ENCODE results near the gene KCNT1. TPM values are rescaled to one million over a fixed set of nuclear protein-coding genes. Genes with fewer than 3 reads are reported as not detected.

The KCNT1 gene
- total RNA-seq, 4 donors from 2014 or later, result 0.28 to 0.52 TPM; not detected in 2

GRCh38 chr9:135711391-135711790 is 9.4 kb downstream of the KCNT1 start:
- no peak overlapping the region for H3K4me3 ChIP-seq
- intact Hi-C loops (cut with DNase I; ENCODE audit: low total_unique reads), result no loop called here
- H3K27me3 ChIP-seq, result peaks cover 0 to 29% of the 10 kb centered on the region in 2 donors

GRCh38 chr9:135711881-135712280 is 9.9 kb downstream of the KCNT1 start:
- no peak overlapping the region for H3K27ac ChIP-seq
- intact Hi-C loops (cut with DNase I; ENCODE audit: low total_unique reads), result no loop called here

More at GRCh38 chr9:135711391-135711790, 9.4 kb downstream of the KCNT1 start:
- no peaks in the 10 kb centered on the region for H3K9me3 ChIP-seq
- TF ChIP-seq, protein P1, sequence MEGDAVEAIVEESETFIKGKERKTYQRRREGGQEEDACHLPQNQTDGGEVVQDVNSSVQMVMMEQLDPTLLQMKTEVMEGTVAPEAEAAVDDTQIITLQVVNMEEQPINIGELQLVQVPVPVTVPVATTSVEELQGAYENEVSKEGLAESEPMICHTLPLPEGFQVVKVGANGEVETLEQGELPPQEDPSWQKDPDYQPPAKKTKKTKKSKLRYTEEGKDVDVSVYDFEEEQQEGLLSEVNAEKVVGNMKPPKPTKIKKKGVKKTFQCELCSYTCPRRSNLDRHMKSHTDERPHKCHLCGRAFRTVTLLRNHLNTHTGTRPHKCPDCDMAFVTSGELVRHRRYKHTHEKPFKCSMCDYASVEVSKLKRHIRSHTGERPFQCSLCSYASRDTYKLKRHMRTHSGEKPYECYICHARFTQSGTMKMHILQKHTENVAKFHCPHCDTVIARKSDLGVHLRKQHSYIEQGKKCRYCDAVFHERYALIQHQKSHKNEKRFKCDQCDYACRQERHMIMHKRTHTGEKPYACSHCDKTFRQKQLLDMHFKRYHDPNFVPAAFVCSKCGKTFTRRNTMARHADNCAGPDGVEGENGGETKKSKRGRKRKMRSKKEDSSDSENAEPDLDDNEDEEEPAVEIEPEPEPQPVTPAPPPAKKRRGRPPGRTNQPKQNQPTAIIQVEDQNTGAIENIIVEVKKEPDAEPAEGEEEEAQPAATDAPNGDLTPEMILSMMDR (IDR thresholded peaks at IDR 0.05), result no peak
- TF ChIP-seq POLR2A (IDR thresholded peaks at IDR 0.05), result no peak
- H3K4me1 ChIP-seq, result no peaks in the 10 kb centered on the region
- no peak for DNase-seq
- H3K27ac ChIP-seq, result no peak overlapping the region
- H3K36me3 ChIP-seq, result no peaks in the 10 kb centered on the region

DNA sequence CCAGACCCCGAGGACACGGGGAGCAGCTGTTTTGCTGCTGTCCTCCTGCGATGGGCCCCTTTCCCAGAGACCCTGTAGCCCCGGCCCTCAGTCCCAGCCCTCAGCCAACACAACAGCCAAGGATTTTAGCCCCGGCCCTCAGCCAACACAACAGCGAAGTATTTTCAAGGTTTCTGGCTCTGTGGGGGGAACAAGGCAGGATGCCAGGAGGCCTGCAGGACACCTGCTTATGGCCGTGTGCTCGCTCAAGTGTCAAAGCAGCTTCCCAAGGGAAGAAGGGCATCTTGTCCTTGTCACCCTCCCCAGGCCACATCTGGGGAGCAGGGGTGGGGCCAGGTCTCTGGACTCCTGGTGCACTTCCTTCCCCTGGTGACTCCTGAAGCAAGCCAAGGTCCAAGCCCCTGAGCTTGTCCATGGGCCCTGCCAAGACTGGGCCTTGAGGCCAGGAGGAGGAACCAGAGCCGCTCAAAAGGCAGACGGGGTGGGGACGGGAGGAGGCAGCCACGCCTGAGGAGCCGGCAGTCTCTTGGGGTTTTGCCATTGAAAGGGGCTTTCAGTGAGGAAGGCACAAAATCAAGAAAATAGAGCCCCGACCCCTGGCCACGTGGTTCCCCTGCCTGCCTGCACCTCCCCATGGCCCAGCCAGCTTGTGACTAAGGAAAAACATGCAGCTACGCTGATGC is 10.8 kb downstream of the KCNT1 start:
- Histone ChIP-seq H3K9me3 (no peaks in the 10 kb centered on the region), H3K27me3 (peaks cover 0 to 23% of the 10 kb centered on the region in 2 donors), H3K36me3 (no peaks in the 10 kb centered on the region), H3K4me1 (no peaks in the 10 kb centered on the region), H3K27ac (no peak overlapping the region), H3K4me3 (no peak overlapping the region)
- DNase-seq, result no peak
- intact Hi-C loops (cut with DNase I; ENCODE audit: low total_unique reads), result no loop called here
- TF ChIP-seq POLR2A (IDR thresholded peaks at IDR 0.05), result no peak
- TF ChIP-seq, protein P1 (IDR thresholded peaks at IDR 0.05), result no peak

More at GRCh38 chr9:135711881-135712280, 9.9 kb downstream of the KCNT1 start:
- Histone ChIP-seq H3K36me3 (no peaks in the 10 kb centered on the region), H3K4me1 (no peaks in the 10 kb centered on the region), H3K27me3 (peaks cover 0 to 31% of the 10 kb centered on the region in 2 donors), H3K9me3 (no peaks in the 10 kb centered on the region), H3K4me3 (no peak overlapping the region)
- DNase-seq, result no peak
- TF ChIP-seq POLR2A (IDR thresholded peaks at IDR 0.05), result no peak
- TF ChIP-seq, protein P1 (IDR thresholded peaks at IDR 0.05), result no peak

GRCh38 chr9:135714242-135715055 is 12.5 kb downstream of the KCNT1 start:
- Histone ChIP-seq H3K36me3 (no peaks in the 10 kb centered on the region), H3K27ac (no peak overlapping the region), H3K4me1 (no peaks in the 10 kb centered on the region), H3K9me3 (no peaks in the 10 kb centered on the region), H3K4me3 (no peak overlapping the region), H3K27me3 (peaks cover 0 to 23% of the 10 kb centered on the region in 2 donors)
- TF ChIP-seq, protein P1 (IDR thresholded peaks at IDR 0.05), result no peak
- no peak for TF ChIP-seq POLR2A (IDR thresholded peaks at IDR 0.05)
- intact Hi-C loops (cut with DNase I; ENCODE audit: low total_unique reads), result no loop called here
- DNase-seq, result no peak

- no peaks in the 10 kb centered on the region for H3K9me3 ChIP-seq
- no peak overlapping the region for H3K27ac ChIP-seq
- no peaks in the 10 kb centered on the region for H3K36me3 ChIP-seq
- H3K4me1 ChIP-seq, result no peaks in the 10 kb centered on the region
- no peak for TF ChIP-seq POLR2A (IDR thresholded peaks at IDR 0.05)
- TF ChIP-seq, protein P1 (IDR thresholded peaks at IDR 0.05), result no peak
- H3K27me3 ChIP-seq, result peaks cover 0 to 23% of the 10 kb centered on the region in 2 donors
- intact Hi-C loops (cut with DNase I; ENCODE audit: low total_unique reads), result no loop called here
- H3K4me3 ChIP-seq, result no peak overlapping the region
- no peak for DNase-seq
Observed at GRCh38 chr9:135715056-135715595, 13.1 kb downstream of the KCNT1 start.

Measured in uterus (tissue), 4 donors.